Activated naive CD8-positive, alpha-beta T cell treated with anti-CD3 and anti-CD28 coated beads, Interleukin-2, amount 50 U/mL, for 16 hours (primary cell): ENCODE results near the gene IDH2.

ENCODE experiments used
- DNase-seq: peaks from one replicate; pipeline ENCODE4 v3.0.0-alpha.2; 2020; ENCODE audit warnings: low read depth, low spot score

The IDH2 gene

GRCh38 chr15:90063770-90064247, 38.5 kb downstream of the IDH2 start:
- no peak for DNase-seq

DNA sequence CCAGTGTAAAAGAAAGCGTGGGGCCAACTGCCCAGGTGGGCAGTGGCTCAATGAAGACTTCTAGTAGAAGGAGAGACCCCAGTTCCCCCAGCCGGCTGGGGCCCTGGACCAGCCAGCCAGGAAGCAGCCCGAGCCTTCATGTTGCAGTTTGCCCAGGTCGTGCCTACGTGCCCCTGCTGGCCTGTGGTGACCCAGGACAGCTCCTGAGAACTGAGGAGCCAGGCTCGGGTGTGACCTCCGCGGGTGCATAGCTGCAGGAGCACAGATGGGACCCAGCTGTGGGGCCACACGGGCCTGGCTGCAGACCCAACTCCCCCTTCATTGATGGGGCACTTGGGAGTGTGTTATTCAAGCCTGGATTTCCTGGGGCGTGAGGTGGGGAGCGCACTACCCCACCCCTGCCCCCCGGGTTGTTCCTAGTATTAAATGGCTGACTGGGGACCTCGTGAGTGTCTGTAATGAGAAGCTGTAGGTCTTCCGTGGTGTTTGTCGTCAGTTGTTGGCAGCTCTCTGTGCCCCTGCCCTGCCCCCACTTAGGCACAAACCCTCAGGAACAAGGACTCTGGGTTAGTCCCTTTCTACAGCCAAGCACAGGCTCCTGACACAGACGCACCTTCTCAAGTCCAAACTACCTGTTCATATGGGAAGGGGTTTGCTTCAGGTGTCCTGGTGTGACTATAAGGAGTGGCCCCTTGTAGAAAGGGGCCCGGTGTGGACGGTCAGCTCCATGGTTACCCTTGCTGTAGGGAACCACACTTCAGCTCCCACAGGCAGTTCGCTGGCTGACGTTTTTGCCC, 39.1 kb downstream of the IDH2 start:
- DNase-seq: no peak

- no peak for DNase-seq
Observed at GRCh38 chr15:90062462-90062932, 39.8 kb downstream of the IDH2 start.

- no peak for DNase-seq
Observed at GRCh38 chr15:90062023-90062442, 40.2 kb downstream of the IDH2 start.

DNA sequence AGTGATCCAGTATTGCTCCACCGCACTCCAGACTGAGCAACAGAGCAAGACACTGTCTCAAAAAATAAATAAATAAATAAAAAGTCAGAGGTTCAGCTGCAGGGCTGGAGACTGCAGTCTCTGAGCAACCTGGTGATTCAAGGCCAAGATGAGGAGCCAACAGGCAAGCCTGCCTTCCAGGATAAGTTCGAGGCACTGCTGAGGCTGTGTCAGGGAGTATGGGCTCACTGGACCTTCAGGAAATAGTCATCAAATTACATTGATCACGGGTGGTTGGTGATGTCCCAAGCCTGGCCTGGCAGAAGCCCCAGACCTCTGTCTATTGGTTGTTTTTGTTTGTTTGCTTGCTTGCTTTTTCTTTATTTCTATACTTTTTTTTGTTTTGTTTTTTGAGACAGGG, 41.5 kb downstream of the IDH2 start:
- DNase-seq: no peak

- DNase-seq: peak; percentile 28
Observed at GRCh38 chr15:90059208-90059985, 42.9 kb downstream of the IDH2 start.

GRCh38 chr15:90058775-90059174, 43.5 kb downstream of the IDH2 start:
- no peak for DNase-seq

- no peak for DNase-seq
Observed at GRCh38 chr15:90058308-90058707, 44.0 kb downstream of the IDH2 start.

DNA sequence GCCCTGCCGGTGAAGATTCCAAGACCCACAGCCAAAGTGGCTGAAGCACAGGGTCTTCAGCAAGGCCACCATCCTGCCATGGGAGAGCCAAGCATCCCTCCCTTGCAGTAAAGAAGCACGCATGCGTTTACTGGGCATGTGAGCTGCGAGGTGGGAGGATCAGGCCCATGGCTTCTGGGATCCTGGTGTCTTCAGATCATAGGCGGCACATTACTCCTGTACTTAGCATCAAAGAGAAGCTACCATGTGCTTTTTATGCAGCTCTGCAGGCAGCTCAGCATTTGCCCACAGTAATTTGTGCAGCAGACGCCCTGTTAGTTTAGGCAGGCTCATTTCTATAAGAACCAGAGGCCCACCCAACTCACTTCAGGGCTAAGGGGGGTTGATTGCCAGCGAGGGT, 45.7 kb downstream of the IDH2 start:
- DNase-seq: no peak

DNA sequence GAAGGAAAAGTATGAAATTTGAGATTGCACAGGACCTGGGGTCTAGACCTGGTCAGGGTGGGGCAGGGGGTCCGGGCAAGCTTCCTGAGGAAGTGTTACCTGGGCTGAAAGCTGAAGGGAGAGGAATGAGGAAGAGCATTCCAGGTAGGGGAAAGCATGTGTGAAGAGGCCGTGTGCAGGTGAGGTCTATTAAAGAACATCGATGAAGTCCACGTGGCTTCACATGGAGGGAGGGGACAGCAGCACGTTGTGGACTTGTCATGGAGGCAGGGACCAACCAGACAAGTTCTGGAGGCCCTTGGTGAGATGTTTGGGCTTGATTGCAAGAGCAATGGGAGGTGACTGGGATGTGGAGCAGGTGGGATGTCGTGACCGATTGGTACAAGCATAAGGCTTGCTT, 47.1 kb downstream of the IDH2 start:
- no peak for DNase-seq

DNA sequence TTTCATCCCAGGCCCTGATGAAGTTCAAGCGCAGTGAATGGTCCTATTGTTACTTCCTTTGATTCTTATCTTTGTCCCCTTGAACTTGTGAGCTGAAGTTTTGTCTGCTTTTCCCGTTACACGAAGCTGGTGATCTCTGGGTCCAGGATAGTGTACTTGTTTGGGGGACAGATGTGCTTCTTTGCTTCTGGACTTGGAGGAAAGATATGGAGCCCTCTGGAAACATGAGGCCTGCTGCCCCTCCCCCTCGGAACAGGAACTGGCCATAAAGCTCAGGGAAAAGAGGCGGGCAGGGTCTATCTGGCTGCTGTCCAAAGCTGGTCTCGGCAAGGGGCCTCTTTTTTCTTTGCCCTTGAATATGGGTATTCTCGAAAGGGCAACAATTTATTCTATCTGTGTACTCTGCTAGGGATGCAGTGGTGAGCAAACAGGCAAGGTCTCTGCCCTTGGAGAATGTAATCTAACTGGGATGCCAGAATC, 47.6 kb downstream of the IDH2 start:
- no peak for DNase-seq

- DNase-seq: no peak
Observed at GRCh38 chr15:90053685-90054466, 48.4 kb downstream of the IDH2 start.

- no peak for DNase-seq
Observed at GRCh38 chr15:90051874-90052273, 50.4 kb downstream of the IDH2 start.

GRCh38 chr15:90049666-90050604, 52.3 kb downstream of the IDH2 start:
- DNase-seq: no peak

- DNase-seq: no peak
Observed at GRCh38 chr15:90049030-90049429, 53.2 kb downstream of the IDH2 start.

DNA sequence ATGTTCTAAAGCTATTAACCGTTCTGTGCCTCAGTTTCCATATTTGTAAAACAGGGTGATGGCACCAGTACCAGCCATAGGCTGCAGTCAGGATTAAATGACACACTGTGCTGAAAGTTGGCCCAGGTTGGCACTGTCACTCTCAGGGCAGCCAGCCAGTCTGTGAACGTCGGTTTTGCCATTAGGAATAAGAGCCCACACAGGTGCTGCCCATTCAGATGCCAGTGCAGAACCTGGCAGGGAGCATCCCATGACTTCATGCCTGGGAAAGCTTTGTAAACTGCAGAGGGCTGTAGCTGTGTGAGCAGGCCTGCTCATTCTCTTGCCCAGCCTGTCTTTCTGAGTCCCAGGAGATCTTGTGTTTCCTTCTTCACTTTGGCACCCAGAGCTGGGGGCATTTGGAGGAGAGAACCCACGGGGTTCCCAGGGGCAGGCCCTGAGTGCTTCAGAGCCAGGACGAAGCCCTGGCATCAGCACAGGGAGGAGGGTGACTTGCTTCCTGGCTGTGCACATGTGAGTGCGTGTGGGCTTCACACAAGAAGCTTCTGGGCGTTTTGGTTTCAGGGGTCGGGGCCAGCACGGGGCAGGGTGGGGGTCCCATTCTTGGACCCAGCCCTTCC, 54.2 kb downstream of the IDH2 start:
- no peak for DNase-seq

GRCh38 chr15:90046911-90047392, 55.3 kb downstream of the IDH2 start:
- no peak for DNase-seq

DNA sequence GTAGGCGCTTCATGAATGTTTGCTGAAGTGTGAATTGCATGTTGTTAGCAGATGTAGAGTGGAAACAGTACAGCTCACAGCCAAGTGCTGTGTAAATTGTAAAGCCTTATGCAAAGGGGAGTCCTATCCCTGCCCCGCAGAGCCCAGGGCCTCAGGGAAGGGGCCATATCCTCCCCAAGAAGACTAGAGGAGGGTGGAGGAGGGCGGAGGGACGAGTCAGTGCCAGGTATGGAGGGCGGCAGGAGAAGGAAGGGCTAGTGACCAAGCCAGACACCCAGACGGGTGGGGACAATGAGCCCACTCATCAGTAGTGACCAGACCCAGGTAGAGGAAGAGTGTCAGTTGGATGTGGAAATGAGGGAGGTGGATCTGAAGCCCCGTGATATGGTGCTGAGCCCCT, 56.0 kb downstream of the IDH2 start:
- DNase-seq: no peak

DNA sequence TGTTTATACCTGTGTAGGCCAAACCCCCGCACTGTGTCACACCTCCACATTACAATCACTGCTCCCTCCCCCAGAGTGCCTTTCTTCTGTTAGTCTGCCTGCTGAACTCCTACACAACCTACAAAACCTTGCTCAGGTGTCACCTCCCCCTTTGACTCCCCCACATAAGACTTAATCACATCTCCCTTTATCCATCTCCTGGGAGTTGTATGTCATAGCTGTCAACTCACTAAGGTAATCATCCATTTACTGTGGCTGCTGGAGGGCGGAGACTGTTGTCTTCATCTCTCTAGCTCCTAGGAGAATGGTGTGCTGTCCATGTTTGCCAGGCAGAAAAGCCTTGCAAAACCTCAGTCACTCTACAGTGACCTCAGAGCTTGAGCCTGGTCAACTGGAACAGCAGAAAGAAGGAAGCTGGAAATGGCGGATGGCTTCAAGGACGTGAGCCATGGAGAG, 57.3 kb downstream of the IDH2 start:
- no peak for DNase-seq

DNA sequence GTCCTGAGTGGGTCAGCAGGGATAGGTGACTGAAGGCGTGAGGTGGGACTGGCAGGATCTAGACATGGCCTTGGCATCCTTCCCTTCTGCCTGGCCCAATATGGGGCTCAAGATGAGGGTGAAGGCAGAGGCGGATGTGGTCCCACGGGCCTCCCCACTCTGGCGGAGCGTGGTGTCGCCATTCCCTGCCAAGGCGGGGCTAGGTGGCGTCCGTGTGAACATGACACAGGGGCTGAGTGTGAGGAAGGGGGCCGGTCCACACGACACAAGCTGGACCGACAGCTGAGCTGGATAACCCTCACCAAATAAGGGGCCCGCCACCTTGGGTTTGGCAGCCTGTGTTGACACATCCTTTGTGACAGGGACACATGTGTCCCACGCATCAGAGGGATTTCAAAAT, 58.1 kb downstream of the IDH2 start:
- DNase-seq: no peak
